ENCODE results near the gene VOPP1.
A peak's percentile ranks its signal among the peaks of the same experiment; 100 is the strongest.
"Not testable (repeated sequence)": the region's sequence is repeated elsewhere in the genome, so short reads cannot be mapped to it uniquely, and the experiment has no call there.

The VOPP1 gene

GRCh38 chr7:55510206-55510605 is 62.1 kb downstream of the VOPP1 start:
- Mint-ChIP-seq H3K27ac (peak overlapping the region; percentile 88), H3K4me1 (peaks cover 52% of the 10 kb centered on the region), H3K36me3 (peaks cover 12% of the 10 kb centered on the region)
- H3K27me3 Mint-ChIP-seq; DNase-seq (ENCODE audit: low spot score in 2 of 2); ATAC-seq (ENCODE audit: low read depth); H3K4me3 Mint-ChIP-seq; H3K9me3 Mint-ChIP-seq: not testable (repeated sequence)

GRCh38 chr7:55509322-55509721 is 63.0 kb downstream of the VOPP1 start:
- Mint-ChIP-seq H3K27ac (peak overlapping the region; percentile 2), H3K27me3 (no peaks in the 10 kb centered on the region), H3K36me3 (peaks cover 16% of the 10 kb centered on the region), H3K4me3 (no peak overlapping the region), H3K4me1 (peaks cover 56% of the 10 kb centered on the region), H3K9me3 (no peaks in the 10 kb centered on the region)
- DNase-seq (ENCODE audit: low spot score in 2 of 2) (no peak), ATAC-seq (ENCODE audit: low read depth) (peak; percentile 63)

GRCh38 chr7:55508221-55509011 is 63.9 kb downstream of the VOPP1 start:
- H3K9me3 Mint-ChIP-seq: no peaks in the 10 kb centered on the region

GRCh38 chr7:55507743-55508142 is 64.6 kb downstream of the VOPP1 start:
- ATAC-seq (ENCODE audit: low read depth): no peak
- Mint-ChIP-seq H3K4me3 (no peak overlapping the region), H3K27ac (peak overlapping the region; percentile 22), H3K36me3 (peaks cover 18% of the 10 kb centered on the region), H3K4me1 (peaks cover 54% of the 10 kb centered on the region), H3K27me3 (no peaks in the 10 kb centered on the region), H3K9me3 (no peaks in the 10 kb centered on the region)
- no peak for DNase-seq (ENCODE audit: low spot score in 2 of 2)

More at GRCh38 chr7:55508221-55509011, 63.9 kb downstream of the VOPP1 start:
- no peak for ATAC-seq (ENCODE audit: low read depth)
- DNase-seq (ENCODE audit: low spot score in 2 of 2): no peak
- H3K27ac Mint-ChIP-seq: no peak overlapping the region
- H3K4me1 Mint-ChIP-seq: peaks cover 56% of the 10 kb centered on the region
- H3K36me3 Mint-ChIP-seq: peaks cover 19% of the 10 kb centered on the region
- no peaks in the 10 kb centered on the region for H3K27me3 Mint-ChIP-seq
- H3K4me3 Mint-ChIP-seq: no peak overlapping the region

GRCh38 chr7:55504967-55505658 is 67.2 kb downstream of the VOPP1 start:
- peaks cover 48% of the 10 kb centered on the region for H3K4me1 Mint-ChIP-seq
- peaks cover 17% of the 10 kb centered on the region for H3K36me3 Mint-ChIP-seq
- peak overlapping the region; percentile 41 for H3K4me3 Mint-ChIP-seq

GRCh38 chr7:55504093-55504859 is 68.0 kb downstream of the VOPP1 start:
- peak; percentile 69 for ATAC-seq (ENCODE audit: low read depth)

More at GRCh38 chr7:55504967-55505658, 67.2 kb downstream of the VOPP1 start:
- Mint-ChIP-seq H3K27ac (peak overlapping the region; percentile 89), H3K9me3 (no peaks in the 10 kb centered on the region), H3K27me3 (no peaks in the 10 kb centered on the region)
- no peak for DNase-seq (ENCODE audit: low spot score in 2 of 2)
- no peak for ATAC-seq (ENCODE audit: low read depth)

GRCh38 chr7:55502858-55503440 is 69.4 kb downstream of the VOPP1 start:
- Mint-ChIP-seq H3K9me3 (no peaks in the 10 kb centered on the region), H3K36me3 (peaks cover 26% of the 10 kb centered on the region), H3K4me3 (no peak overlapping the region), H3K27me3 (no peaks in the 10 kb centered on the region), H3K4me1 (peaks cover 53% of the 10 kb centered on the region), H3K27ac (peak overlapping the region; percentile 89)
- ATAC-seq (ENCODE audit: low read depth) (no peak), DNase-seq (ENCODE audit: low spot score in 2 of 2) (no peak)

More at GRCh38 chr7:55504093-55504859, 68.0 kb downstream of the VOPP1 start:
- H3K4me1 Mint-ChIP-seq: peaks cover 49% of the 10 kb centered on the region
- DNase-seq (ENCODE audit: low spot score in 2 of 2): no peak
- no peaks in the 10 kb centered on the region for H3K9me3 Mint-ChIP-seq
- H3K27ac Mint-ChIP-seq: peak overlapping the region; percentile 89
- H3K27me3 Mint-ChIP-seq: no peaks in the 10 kb centered on the region
- H3K36me3 Mint-ChIP-seq: peaks cover 23% of the 10 kb centered on the region
- H3K4me3 Mint-ChIP-seq: peak overlapping the region; percentile 41

- H3K36me3 Mint-ChIP-seq: peaks cover 26% of the 10 kb centered on the region
- H3K9me3 Mint-ChIP-seq: no peaks in the 10 kb centered on the region
- no peaks in the 10 kb centered on the region for H3K27me3 Mint-ChIP-seq
- ATAC-seq (ENCODE audit: low read depth) (no peak), DNase-seq (ENCODE audit: low spot score in 2 of 2) (no peak)
- H3K4me1 Mint-ChIP-seq: peaks cover 53% of the 10 kb centered on the region
- H3K27ac Mint-ChIP-seq: peak overlapping the region; percentile 89
- H3K4me3 Mint-ChIP-seq: no peak overlapping the region
Measured at GRCh38 chr7:55502124-55502857, 70.0 kb downstream of the VOPP1 start.

- ATAC-seq (ENCODE audit: low read depth) (no peak), DNase-seq (ENCODE audit: low spot score in 2 of 2) (no peak)
- Mint-ChIP-seq H3K27me3 (no peaks in the 10 kb centered on the region), H3K4me3 (no peak overlapping the region), H3K9me3 (no peaks in the 10 kb centered on the region), H3K36me3 (peaks cover 28% of the 10 kb centered on the region), H3K4me1 (peaks cover 49% of the 10 kb centered on the region), H3K27ac (peak overlapping the region; percentile 89)
Measured at GRCh38 chr7:55501611-55502010, 70.7 kb downstream of the VOPP1 start.

- DNase-seq (ENCODE audit: low spot score in 2 of 2) (no peak), ATAC-seq (ENCODE audit: low read depth) (no peak)
- Mint-ChIP-seq H3K27ac (peak overlapping the region; percentile 60), H3K4me1 (peaks cover 46% of the 10 kb centered on the region), H3K27me3 (no peaks in the 10 kb centered on the region), H3K4me3 (no peak overlapping the region), H3K36me3 (peaks cover 34% of the 10 kb centered on the region), H3K9me3 (no peaks in the 10 kb centered on the region)
Measured at GRCh38 chr7:55500117-55500756, 72.1 kb downstream of the VOPP1 start.

- H3K4me3 Mint-ChIP-seq: no peak overlapping the region
- peaks cover 41% of the 10 kb centered on the region for H3K4me1 Mint-ChIP-seq
- H3K36me3 Mint-ChIP-seq: peaks cover 29% of the 10 kb centered on the region
- DNase-seq (ENCODE audit: low spot score in 2 of 2) (no peak), ATAC-seq (ENCODE audit: low read depth) (no peak)
- H3K9me3 Mint-ChIP-seq: no peaks in the 10 kb centered on the region
- H3K27ac Mint-ChIP-seq: peak overlapping the region; percentile 60
- H3K27me3 Mint-ChIP-seq: no peaks in the 10 kb centered on the region
Measured at GRCh38 chr7:55499591-55499990, 72.7 kb downstream of the VOPP1 start.

- Mint-ChIP-seq H3K9me3 (no peaks in the 10 kb centered on the region), H3K36me3 (peaks cover 28% of the 10 kb centered on the region), H3K27ac (no peak overlapping the region), H3K4me3 (no peak overlapping the region), H3K4me1 (peaks cover 36% of the 10 kb centered on the region), H3K27me3 (no peaks in the 10 kb centered on the region)
- no peak for DNase-seq (ENCODE audit: low spot score in 2 of 2)
- ATAC-seq (ENCODE audit: low read depth): no peak
Measured at GRCh38 chr7:55498770-55499169, 73.5 kb downstream of the VOPP1 start.

GRCh38 chr7:55498142-55498541 is 74.2 kb downstream of the VOPP1 start:
- Mint-ChIP-seq H3K4me3 (no peak overlapping the region), H3K36me3 (peaks cover 28% of the 10 kb centered on the region), H3K4me1 (peaks cover 34% of the 10 kb centered on the region), H3K27ac (no peak overlapping the region), H3K27me3 (no peaks in the 10 kb centered on the region), H3K9me3 (no peaks in the 10 kb centered on the region)
- ATAC-seq (ENCODE audit: low read depth) (no peak), DNase-seq (ENCODE audit: low spot score in 2 of 2) (no peak)
